Effector CD4-positive, alpha-beta T cell (primary cell): ENCODE data around the gene TRIM6.
A peak's percentile ranks its signal among the peaks of the same experiment; 100 is the strongest.
"Not testable (repeated sequence)": the region's sequence is repeated elsewhere in the genome, so short reads cannot be mapped to it uniquely, and the experiment has no call there.

Experiments
- DNase-seq: peaks from one replicate; pipeline ENCODE4 v3.0.0-alpha.2; 2020

TRIM6 gene

GRCh38 chr11:5604896-5605295 is 8.5 kb downstream of the TRIM6 start:
- DNase-seq: no peak

GRCh38 chr11:5605849-5606248 is 9.4 kb downstream of the TRIM6 start:
- DNase-seq: no peak

- no peak for DNase-seq
Measured at GRCh38 chr11:5608808-5609207, 12.4 kb downstream of the TRIM6 start.

- no peak for DNase-seq
Measured at GRCh38 chr11:5610446-5610845, 14.0 kb downstream of the TRIM6 start.

GRCh38 chr11:5611627-5612026 is 15.2 kb downstream of the TRIM6 start:
- no peak for DNase-seq

- DNase-seq: no peak
Measured at GRCh38 chr11:5618807-5619206, 22.4 kb downstream of the TRIM6 start.

GRCh38 chr11:5620651-5621521 is 24.4 kb downstream of the TRIM6 start:
- no peak for DNase-seq

- no peak for DNase-seq
Measured at GRCh38 chr11:5621580-5621979, 25.1 kb downstream of the TRIM6 start.

GRCh38 chr11:5622802-5623201 is 26.4 kb downstream of the TRIM6 start:
- DNase-seq: no peak

- peak; percentile 51 for DNase-seq
Measured at GRCh38 chr11:5624489-5625279, 28.2 kb downstream of the TRIM6 start, which contains the start of gene TRIM34. TSS of gene TRIM34 (plus strand) at chr11:5625001. CDS start at chr11:5632332, 7,331 bp downstream.

- DNase-seq: no peak
Measured at GRCh38 chr11:5625281-5625680, 28.8 kb downstream of the TRIM6 start.

- DNase-seq: no peak
Measured at GRCh38 chr11:5626196-5626595, 29.8 kb downstream of the TRIM6 start.

- DNase-seq: no peak
Measured at GRCh38 chr11:5631417-5631816, 35.0 kb downstream of the TRIM6 start.

- DNase-seq: no peak
Measured at GRCh38 chr11:5631969-5632635, 35.7 kb downstream of the TRIM6 start.

- DNase-seq: no peak
Measured at GRCh38 chr11:5639953-5640352, 43.5 kb downstream of the TRIM6 start.

- DNase-seq: no peak
Measured at GRCh38 chr11:5643585-5643984, 47.1 kb downstream of the TRIM6 start.

GRCh38 chr11:5646139-5646538 is 49.7 kb downstream of the TRIM6 start:
- no peak for DNase-seq

- no peak for DNase-seq
Measured at GRCh38 chr11:5655474-5655873, 59.0 kb downstream of the TRIM6 start.

- not testable (repeated sequence) for DNase-seq
Measured at GRCh38 chr11:5656956-5657355, 60.5 kb downstream of the TRIM6 start.

- no peak for DNase-seq
Measured at GRCh38 chr11:5658318-5658717, 61.9 kb downstream of the TRIM6 start.
